ENCODE measurements around the gene OR5AR1. TPM values are rescaled to one million over a fixed set of nuclear protein-coding genes. Genes with fewer than 3 reads are reported as not detected.

OR5AR1 gene
- total RNA-seq, 2 donors from 2014 or later = not detected

GRCh38 chr11:56698795-56699194 lies 35.3 kb downstream of the OR5AR1 start, which contains the start of gene OR9G1:
Gene OR9G1 (plus strand): TSS chr11:56699095. CDS start chr11:56700388, 1,293 bp downstream.
- H3K27ac ChIP-seq (ENCODE audit: low read depth, low read length) = no peak within 1 kb of the TSS
- DNase-seq = no peak
- no peak for TF ChIP-seq CTCF (conservative IDR thresholded peaks at IDR 0.05)
- H3K4me1 ChIP-seq (ENCODE audit: control insufficient read depth, insufficient read depth, low read length) = no peaks in the 10 kb centered on the region
- no peaks in the 10 kb centered on the region for H3K4me1 Mint-ChIP-seq
- no peaks in the 10 kb centered on the region for H3K36me3 ChIP-seq (ENCODE audit: control insufficient read depth, insufficient read depth, low read length)
- 91 to 100% methylated on average over 1 of the region's 1 CpG for WGBS, 2 experiments (ENCODE audit: insufficient coverage in 1 of 2, insufficient read length in 1 of 2)
- no peak within 1 kb of the TSS for H3K9ac ChIP-seq (ENCODE audit: extremely low read depth, low read length, poor library complexity, severe bottlenecking)
- H3K27me3 Mint-ChIP-seq (ENCODE audit: insufficient read depth) = no peaks in the 10 kb centered on the region
- H3K27me3 ChIP-seq (ENCODE audit: control insufficient read depth, insufficient read depth, low read length, poor library complexity, severe bottlenecking) = no peaks in the 10 kb centered on the region
- H3K4me3 Mint-ChIP-seq = no peak within 1 kb of the TSS
- H3K9me3 Mint-ChIP-seq = no peaks in the 10 kb centered on the region
- no peak within 1 kb of the TSS for H3K4me3 ChIP-seq (ENCODE audit: low read length)
- H3K9me3 ChIP-seq (ENCODE audit: control insufficient read depth, low read length) = no peaks in the 10 kb centered on the region
- no peaks in the 10 kb centered on the region for H3K36me3 Mint-ChIP-seq (ENCODE audit: low read depth)
- no peak within 1 kb of the TSS for H3K27ac Mint-ChIP-seq

GRCh38 chr11:56700242-56700913 lies 36.9 kb downstream of the OR5AR1 start:
- no peaks in the 10 kb centered on the region for H3K27me3 ChIP-seq (ENCODE audit: control insufficient read depth, insufficient read depth, low read length, poor library complexity, severe bottlenecking)
- no peaks in the 10 kb centered on the region for H3K9me3 ChIP-seq (ENCODE audit: control insufficient read depth, low read length)
- no peaks in the 10 kb centered on the region for H3K4me1 Mint-ChIP-seq
- no peak overlapping the region for H3K9ac ChIP-seq (ENCODE audit: extremely low read depth, low read length, poor library complexity, severe bottlenecking)
- no peaks in the 10 kb centered on the region for H3K36me3 ChIP-seq (ENCODE audit: control insufficient read depth, insufficient read depth, low read length)
- H3K4me3 Mint-ChIP-seq = no peak overlapping the region
- TF ChIP-seq CTCF (conservative IDR thresholded peaks at IDR 0.05) = no peak
- H3K4me1 ChIP-seq (ENCODE audit: control insufficient read depth, insufficient read depth, low read length) = no peaks in the 10 kb centered on the region
- WGBS, 2 experiments (ENCODE audit: insufficient coverage in 1 of 2, insufficient read length in 1 of 2) = 74 to 79% methylated on average over 8 to 10 of the region's 10 CpGs
- no peak overlapping the region for H3K27ac Mint-ChIP-seq
- no peak for DNase-seq
- no peak overlapping the region for H3K4me3 ChIP-seq (ENCODE audit: low read length)
- H3K9me3 Mint-ChIP-seq = no peaks in the 10 kb centered on the region
- H3K27me3 Mint-ChIP-seq (ENCODE audit: insufficient read depth) = no peaks in the 10 kb centered on the region
- no peak overlapping the region for H3K27ac ChIP-seq (ENCODE audit: low read depth, low read length)
- H3K36me3 Mint-ChIP-seq (ENCODE audit: low read depth) = no peaks in the 10 kb centered on the region

- no peak overlapping the region for H3K27ac ChIP-seq (ENCODE audit: low read depth, low read length)
- no peaks in the 10 kb centered on the region for H3K4me1 ChIP-seq (ENCODE audit: control insufficient read depth, insufficient read depth, low read length)
- H3K4me3 ChIP-seq (ENCODE audit: low read length) = no peak overlapping the region
- Mint-ChIP-seq H3K4me1 (no peaks in the 10 kb centered on the region), H3K4me3 (no peak overlapping the region), H3K36me3 (ENCODE audit: low read depth) (no peaks in the 10 kb centered on the region), H3K9me3 (no peaks in the 10 kb centered on the region), H3K27ac (no peak overlapping the region), H3K27me3 (ENCODE audit: insufficient read depth) (no peaks in the 10 kb centered on the region)
- no peaks in the 10 kb centered on the region for H3K9me3 ChIP-seq (ENCODE audit: control insufficient read depth, low read length)
- WGBS, 2 experiments (ENCODE audit: insufficient coverage in 1 of 2, insufficient read length in 1 of 2) = 78 to 85% methylated on average over 5 to 8 of the region's 8 CpGs
- no peaks in the 10 kb centered on the region for H3K27me3 ChIP-seq (ENCODE audit: control insufficient read depth, insufficient read depth, low read length, poor library complexity, severe bottlenecking)
- no peak for DNase-seq
- H3K9ac ChIP-seq (ENCODE audit: extremely low read depth, low read length, poor library complexity, severe bottlenecking) = no peak overlapping the region
- no peak for TF ChIP-seq CTCF (conservative IDR thresholded peaks at IDR 0.05)
- H3K36me3 ChIP-seq (ENCODE audit: control insufficient read depth, insufficient read depth, low read length) = no peaks in the 10 kb centered on the region
Observed at GRCh38 chr11:56700914-56701485, 37.5 kb downstream of the OR5AR1 start.

Measured in endodermal cell (in vitro differentiated cells).